Thymus (tissue), 11 donors: ENCODE measurements around the gene PDCD4. TPM values are rescaled to one million over a fixed set of nuclear protein-coding genes. Genes with fewer than 3 reads are reported as not detected.
A peak's percentile ranks its signal among the peaks of the same experiment; 100 is the strongest.

Experiments
- DNase-seq, 9 donors: peaks; one replicate each; pipeline ENCODE4 v3.0.0-alpha.2; 2013; ENCODE audit warnings: low spot score in 9 of 9, low read depth in 6 of 9, missing footprints in 1 of 9
- H3K27ac ChIP-seq, 2 donors: one replicate each; pipeline ENCODE4 v1.5.1; 2013; ENCODE audit warnings: control low read depth in 1 of 2, low read depth in 1 of 2, low read length in 1 of 2, mild to moderate bottlenecking in 1 of 2, moderate library complexity in 1 of 2
- H3K27me3 ChIP-seq, 2 donors: one replicate each; pipeline ENCODE4 v1.5.1; 2013; ENCODE audit warnings: low read length in 1 of 2; ENCODE audit not compliant: control insufficient read depth in 2 of 2, insufficient read depth in 1 of 2
- H3K36me3 ChIP-seq, 2 donors: one replicate each; pipeline ENCODE4 v1.5.1; 2013; ENCODE audit warnings: low read length in 1 of 2, mild to moderate bottlenecking in 1 of 2, moderate library complexity in 1 of 2; ENCODE audit not compliant: control insufficient read depth in 2 of 2, insufficient read depth in 2 of 2
- H3K4me1 ChIP-seq, 2 donors: one replicate each; pipeline ENCODE4 v1.5.1; 2013; ENCODE audit warnings: low read length in 2 of 2; ENCODE audit not compliant: control insufficient read depth in 2 of 2, insufficient read depth in 2 of 2
- H3K4me3 ChIP-seq, 2 donors: one replicate each; pipeline ENCODE4 v1.5.1; 2013; ENCODE audit warnings: low read length in 2 of 2, control low read depth in 1 of 2, mild to moderate bottlenecking in 1 of 2
- H3K9me3 ChIP-seq, 2 donors: one replicate each; pipeline ENCODE4 v1.5.1; 2013; ENCODE audit warnings: low read length in 1 of 2, mild to moderate bottlenecking in 1 of 2; ENCODE audit not compliant: control insufficient read depth in 2 of 2, insufficient read depth in 1 of 2
- WGBS: extraction: QIAGEN DNeasy Blood & Tissue Kit; methylation state at CpG from one replicate; pipeline ENCODE4 v1.1.7; 2013; 5-methylcytosine and 5-hydroxymethylcytosine counted together
- polyA plus RNA-seq: library from polyadenylated mRNA; stranded (reverse); fragments of 200-250 nt; gene quantifications from one replicate; pipeline ENCODE4 v1.2.3, GENCODE V29; 2013
- total RNA-seq: library from RNA; stranded (reverse); fragments of 120-200 nt; gene quantifications from one replicate; pipeline ENCODE4 v1.2.4, GENCODE V29; 2013
- donor health status: healthy.

PDCD4 gene
- total and polyA plus RNA-seq, 2 donors, result 113 to 260 TPM

DNA sequence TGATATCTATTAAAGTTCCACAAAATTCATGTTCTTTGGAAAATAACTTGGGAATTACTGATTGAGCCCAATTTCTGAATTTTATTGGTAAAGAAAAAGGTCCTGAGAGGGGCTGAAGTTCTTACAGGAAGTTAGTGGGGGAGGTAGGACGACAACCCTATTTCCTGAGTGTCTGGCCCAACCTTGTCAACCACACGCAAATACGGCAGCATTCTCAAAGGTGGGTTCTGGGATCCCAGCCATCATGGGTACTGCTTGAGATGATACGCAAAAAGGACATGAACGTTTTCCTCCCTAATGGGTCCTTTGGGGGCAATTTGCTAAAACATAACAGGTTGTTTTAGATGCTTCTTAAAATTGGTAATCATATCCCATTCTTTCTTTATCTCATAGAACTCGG is 2.7 kb upstream of the PDCD4 start:
- peak overlapping the region; percentile 77 to 92 for H3K27ac ChIP-seq
- WGBS, result 24% methylated on average over 6 of the region's 6 CpGs
- peak in 4 of 9 donors; percentile 49 to 84 (median 59) for DNase-seq

DNA sequence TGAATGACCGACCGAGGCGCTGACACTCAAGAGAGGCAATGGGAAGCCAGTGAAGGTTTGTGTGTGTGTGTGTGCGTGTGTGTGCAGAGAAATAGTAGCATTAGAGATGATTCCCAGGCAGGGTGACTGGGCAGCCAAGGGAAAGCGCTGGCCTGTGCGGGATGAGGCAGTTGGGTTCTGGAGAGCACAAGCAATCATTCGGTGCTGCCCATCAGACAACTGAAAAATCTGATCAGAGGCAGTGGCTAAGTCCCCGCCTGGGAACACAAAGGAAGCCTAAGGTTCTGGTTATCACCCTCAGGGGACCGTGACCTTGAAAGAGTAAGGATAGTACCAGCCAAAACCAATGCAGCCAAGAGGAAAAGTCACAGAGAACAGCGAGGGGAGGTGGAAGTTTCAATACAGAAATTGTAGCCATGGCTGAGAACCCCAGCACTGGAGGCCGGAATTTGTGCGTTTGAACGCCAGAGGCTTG is 868 bp upstream of the PDCD4 start:
- Histone ChIP-seq H3K27ac (peak overlapping the region; percentile 96 to 98), H3K4me1 (peaks cover 38 to 56% of the 10 kb centered on the region in 2 donors)
- 82% methylated on average over 13 of the region's 13 CpGs for WGBS

More for the DNA sequence above, 2.7 kb upstream of the PDCD4 start:
- no peaks in the 10 kb centered on the region for H3K36me3 ChIP-seq
- no peaks in the 10 kb centered on the region for H3K9me3 ChIP-seq
- H3K4me1 ChIP-seq, result peaks cover 56 to 74% of the 10 kb centered on the region in 2 donors
- no peaks in the 10 kb centered on the region for H3K27me3 ChIP-seq
- H3K4me3 ChIP-seq, result no peak overlapping the region

GRCh38 chr10:110872145-110872983 is 636 bp downstream of the PDCD4 start:
- H3K4me3 ChIP-seq, result peak overlapping the region; percentile 79 to 92

More for the DNA sequence above, 868 bp upstream of the PDCD4 start:
- H3K27me3 ChIP-seq, result no peaks in the 10 kb centered on the region
- DNase-seq, result no peak
- H3K9me3 ChIP-seq, result no peaks in the 10 kb centered on the region
- peaks cover 0 to 1% of the 10 kb centered on the region in 2 donors for H3K36me3 ChIP-seq
- H3K4me3 ChIP-seq, result peak overlapping the region; percentile 79 to 92

GRCh38 chr10:110872984-110873923 is 1.5 kb downstream of the PDCD4 start:
- Histone ChIP-seq H3K4me3 (peak overlapping the region; percentile 79 to 92), H3K36me3 (peaks cover 0 to 15% of the 10 kb centered on the region in 2 donors), H3K27me3 (no peaks in the 10 kb centered on the region), H3K4me1 (peaks cover 24 to 32% of the 10 kb centered on the region in 2 donors), H3K27ac (peak overlapping the region; percentile 96 to 98), H3K9me3 (peaks cover 0 to 2% of the 10 kb centered on the region in 2 donors)
- DNase-seq, result peak in 1 of 9 donors; percentile 51
- 8% methylated on average over 16 of the region's 16 CpGs for WGBS

More at GRCh38 chr10:110872145-110872983, 636 bp downstream of the PDCD4 start:
- H3K36me3 ChIP-seq, result peaks cover 0 to 8% of the 10 kb centered on the region in 2 donors
- H3K9me3 ChIP-seq, result peaks cover 0 to 2% of the 10 kb centered on the region in 2 donors
- DNase-seq, result peak in 6 of 9 donors; percentile 69 to 94 (median 83)
- H3K27me3 ChIP-seq, result no peaks in the 10 kb centered on the region
- H3K4me1 ChIP-seq, result peaks cover 30 to 41% of the 10 kb centered on the region in 2 donors
- under 1% methylated on average over 70 of the region's 70 CpGs for WGBS
- H3K27ac ChIP-seq, result peak overlapping the region; percentile 96 to 98

GRCh38 chr10:110873951-110874350 is 2.2 kb downstream of the PDCD4 start:
- H3K27me3 ChIP-seq, result no peaks in the 10 kb centered on the region
- peak overlapping the region; percentile 79 to 92 for H3K4me3 ChIP-seq
- peaks cover 0 to 2% of the 10 kb centered on the region in 2 donors for H3K9me3 ChIP-seq
- H3K36me3 ChIP-seq, result peaks cover 0 to 22% of the 10 kb centered on the region in 2 donors
- DNase-seq, result no peak
- H3K4me1 ChIP-seq, result peaks cover 20 to 25% of the 10 kb centered on the region in 2 donors
- 54% methylated on average over 2 of the region's 2 CpGs for WGBS
- H3K27ac ChIP-seq, result no peak overlapping the region

DNA sequence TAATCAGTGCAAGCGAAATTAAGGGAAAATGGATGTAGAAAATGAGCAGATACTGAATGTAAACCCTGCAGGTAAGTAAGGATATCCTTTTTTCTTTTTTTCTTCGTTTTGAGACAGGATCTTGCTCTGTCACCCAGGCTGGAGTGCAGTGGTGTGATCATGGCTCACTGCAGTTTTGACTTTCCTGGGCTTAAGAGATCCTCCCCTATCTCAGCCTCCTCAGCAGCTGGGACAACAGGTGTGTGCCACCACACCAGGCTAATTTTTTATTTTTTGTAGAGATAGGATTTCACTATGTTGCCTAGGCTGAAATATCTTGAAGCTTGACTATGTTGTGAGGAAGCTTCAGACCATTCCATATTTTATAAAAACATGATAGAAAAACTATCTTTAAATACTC is 4.3 kb downstream of the PDCD4 start:
- H3K27me3 ChIP-seq, result no peaks in the 10 kb centered on the region
- H3K36me3 ChIP-seq, result peaks cover 0 to 32% of the 10 kb centered on the region in 2 donors
- H3K4me1 ChIP-seq, result peaks cover 2 to 4% of the 10 kb centered on the region in 2 donors
- H3K27ac ChIP-seq, result no peak overlapping the region
- H3K4me3 ChIP-seq, result no peak overlapping the region
- DNase-seq, result no peak
- H3K9me3 ChIP-seq, result peaks cover 0 to 2% of the 10 kb centered on the region in 2 donors
- WGBS, result 81% methylated on average over 2 of the region's 2 CpGs

GRCh38 chr10:110876788-110877187 is 5.1 kb downstream of the PDCD4 start:
- H3K4me3 ChIP-seq, result no peak overlapping the region
- H3K9me3 ChIP-seq, result peaks cover 0 to 2% of the 10 kb centered on the region in 2 donors
- 99% methylated on average over 1 of the region's 1 CpG for WGBS
- no peaks in the 10 kb centered on the region for H3K27me3 ChIP-seq
- no peak overlapping the region for H3K27ac ChIP-seq
- H3K4me1 ChIP-seq, result no peaks in the 10 kb centered on the region
- H3K36me3 ChIP-seq, result peaks cover 4 to 40% of the 10 kb centered on the region in 2 donors
- DNase-seq, result no peak

DNA sequence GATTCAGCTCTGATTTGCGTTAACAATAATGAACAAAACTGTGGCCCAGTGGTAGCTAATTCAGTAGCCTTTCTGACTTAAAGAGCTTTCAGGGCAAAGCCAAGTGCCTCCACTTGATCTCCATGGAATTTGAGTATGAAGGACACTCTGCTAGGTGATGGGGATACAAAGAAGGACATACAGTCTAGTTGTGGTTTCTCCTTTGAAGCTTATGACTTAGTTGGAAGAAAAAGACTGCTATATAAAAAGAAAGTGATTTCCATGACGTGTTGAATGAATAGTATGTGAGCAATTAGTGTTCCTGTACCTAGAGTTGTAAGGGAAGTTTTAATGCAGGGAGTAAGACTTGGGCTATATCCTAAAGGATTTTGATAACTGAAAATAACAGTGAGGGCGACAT is 8.3 kb downstream of the PDCD4 start:
- H3K4me1 ChIP-seq, result no peaks in the 10 kb centered on the region

More for the DNA sequence above, 8.3 kb downstream of the PDCD4 start:
- 94% methylated on average over 3 of the region's 3 CpGs for WGBS
- DNase-seq, result no peak
- peaks cover 0 to 2% of the 10 kb centered on the region in 2 donors for H3K9me3 ChIP-seq
- peaks cover 12 to 66% of the 10 kb centered on the region in 2 donors for H3K36me3 ChIP-seq
- no peaks in the 10 kb centered on the region for H3K27me3 ChIP-seq
- no peak overlapping the region for H3K4me3 ChIP-seq
- H3K27ac ChIP-seq, result no peak overlapping the region
